HCT116 (cell line): Measurements from ENCODE around the gene SNW1. TPM values are rescaled to one million over a fixed set of nuclear protein-coding genes. Genes with fewer than 3 reads are reported as not detected.

ENCODE experiments used
- ATAC-seq: fragments of 200-7000 bp; cut with Tn5 transposase; 2 replicates; pipeline ENCODE4 v1.9.1; 2020; ENCODE audit warnings: mild to moderate bottlenecking, moderate library complexity
- BruUV-seq: library from RNA; stranded (reverse); fragments of 400-500 nt; replicated peaks from 2 replicates; lab custom pipeline; 2021; lab: Mats Ljungman, UMichigan
- CTCF ChIA-PET: fragments of 300-600 bp; sonication (Branson Sonifier 250); formaldehyde crosslinking; loops from one replicate; lab custom pipeline; 2021; ENCODE audit warnings: antibody characterized with exemption; lab: Charles Lee
- POLR2A ChIA-PET: fragments of 300-600, 350-600 bp; sonication (Branson Sonifier 250); formaldehyde crosslinking; loops from one replicate; lab custom pipeline; 2021; ENCODE audit warnings: antibody characterized with exemption; lab: Charles Lee
- RAD21 ChIA-PET, 2 experiments: fragments of 300-600 bp; sonication (Branson Sonifier 250); formaldehyde crosslinking; loops; one replicate each; lab custom pipeline; 2023; ENCODE audit warnings: low total read pairs in 2 of 2; ENCODE audit not compliant: uncharacterized antibody in 2 of 2, unreplicated experiment in 2 of 2, low non-redundant PET in 1 of 2; lab: Charles Lee
- DNase-seq: peaks from one replicate; pipeline ENCODE4 v3.0.0-alpha.2; 2010; ENCODE audit warnings: low read depth, low spot score
- H2AFZ ChIP-seq: fragments of 200-600 bp; shearing (Covaris generic), sonication (generic); 2 replicates; pipeline ENCODE4 v1.6.1; 2017; ENCODE audit warnings: low read depth, mixed run types, mixed read lengths, antibody characterized with exemption, low read length; ENCODE audit not compliant: poor library complexity, severe bottlenecking
- H3K27ac ChIP-seq: 2 replicates; pipeline ENCODE4 v1.5.1; 2012; ENCODE audit warnings: low read depth, low read length
- H3K27me3 ChIP-seq: fragments of 200-600 bp; sonication (generic); 2 replicates; pipeline ENCODE4 v1.6.1; 2016; ENCODE audit warnings: mixed run types, low read length, mixed read lengths; ENCODE audit not compliant: insufficient read depth
- H3K36me3 ChIP-seq, 2 experiments: fragments of 200-500 bp in 1 of 2; fragments of 200-600 bp in 1 of 2; sonication (Bioruptor generic) in 1 of 2; sonication (generic) in 1 of 2; 2 replicates each; pipeline versions ENCODE4 v1.5.1 to v1.6.1; 2014 to 2016; ENCODE audit warnings: low read length in 2 of 2, inconsistent platforms in 1 of 2, mixed read lengths in 1 of 2, mixed run types in 1 of 2; ENCODE audit not compliant: insufficient read depth in 2 of 2, control insufficient read depth in 1 of 2
- H3K4me1 ChIP-seq, 2 experiments: fragments of 200-600 bp in 1 of 2; sonication (generic) in 1 of 2; 2 replicates each; pipeline versions ENCODE4 v1.5.1 to v1.6.1; 2012 to 2017; ENCODE audit warnings: low read length in 2 of 2, inconsistent platforms in 1 of 2, mild to moderate bottlenecking in 1 of 2, mixed read lengths in 1 of 2, mixed run types in 1 of 2, moderate library complexity in 1 of 2; ENCODE audit not compliant: insufficient read depth in 2 of 2, control insufficient read depth in 1 of 2
- H3K4me2 ChIP-seq: fragments of 200-600 bp; sonication (generic); 2 replicates; pipeline ENCODE4 v1.6.1; 2017; ENCODE audit warnings: mixed run types, low read length, mixed read lengths
- H3K4me3 ChIP-seq, 2 experiments: fragments of 200-600 bp in 1 of 2; sonication (generic) in 1 of 2; replicated peaks in 1 of 2; 2 replicates each; pipeline ENCODE4 v1.5.1; 2011 to 2016; ENCODE audit warnings: low read length in 2 of 2, control low read depth in 1 of 2, low read depth in 1 of 2, mild to moderate bottlenecking in 1 of 2, mixed read lengths in 1 of 2, mixed run types in 1 of 2
- H3K79me2 ChIP-seq: fragments of 200-600 bp; sonication (generic); 2 replicates; pipeline ENCODE4 v1.6.1; 2017; ENCODE audit warnings: mild to moderate bottlenecking, mixed run types, low read length, moderate library complexity, mixed read lengths; ENCODE audit not compliant: insufficient read depth
- H3K9ac ChIP-seq: fragments of 200-600 bp; sonication (generic); 2 replicates; pipeline ENCODE4 v1.6.1; 2016; ENCODE audit warnings: low read length, mixed read lengths
- H3K9me2 ChIP-seq: fragments of 200-600 bp; sonication (generic), shearing (Covaris generic); 2 replicates; pipeline ENCODE4 v1.6.1; 2017; ENCODE audit warnings: mixed run types, mild to moderate bottlenecking, moderate library complexity; ENCODE audit not compliant: insufficient read depth
- H3K9me3 ChIP-seq, 2 experiments: fragments of 200-500 bp in 1 of 2; fragments of 200-600 bp in 1 of 2; sonication (Bioruptor generic) in 1 of 2; sonication (generic) in 1 of 2; 2 replicates each; pipeline ENCODE4 v1.6.1; 2014 to 2017; ENCODE audit warnings: low read length in 2 of 2, mixed read lengths in 2 of 2, inconsistent platforms in 1 of 2, low read depth in 1 of 2, mild to moderate bottlenecking in 1 of 2, mixed run types in 1 of 2, moderate library complexity in 1 of 2; ENCODE audit not compliant: control insufficient read depth in 1 of 2, insufficient read depth in 1 of 2
- H4K20me1 ChIP-seq: fragments of 200-600 bp; sonication (generic), shearing (Covaris generic); 2 replicates; pipeline ENCODE4 v1.6.1; 2017; ENCODE audit warnings: mixed run types, mild to moderate bottlenecking, moderate library complexity; ENCODE audit not compliant: insufficient read depth
- CBX3 ChIP-seq: IDR thresholded peaks from 2 replicates; pipeline ENCODE4 v1.6.1; 2012; ENCODE audit warnings: low read depth
- CEBPB ChIP-seq: IDR thresholded peaks from 2 replicates; pipeline ENCODE4 v1.6.1; 2012; ENCODE audit warnings: low read depth
- EGR1 ChIP-seq: IDR thresholded peaks from 2 replicates; pipeline ENCODE4 v1.6.1; 2012; ENCODE audit warnings: low read depth
- EZH2 ChIP-seq: fragments of 200-600 bp; sonication (generic); IDR thresholded peaks from 2 replicates; pipeline ENCODE4 v1.6.1; 2017; ENCODE audit warnings: antibody characterized with exemption, mixed run types
- EZH2phosphoT487 ChIP-seq: fragments of 200-600 bp; IDR thresholded peaks from 2 replicates; pipeline ENCODE4 v1.6.1; 2018; ENCODE audit warnings: antibody characterized with exemption, borderline replicate concordance
- FOSL1 ChIP-seq: IDR thresholded peaks from 2 replicates; pipeline ENCODE4 v1.6.1; 2012; ENCODE audit warnings: low read depth
- JUND ChIP-seq: IDR thresholded peaks from 2 replicates; pipeline ENCODE4 v1.6.1; 2012
- POLR2A ChIP-seq: IDR thresholded peaks from 2 replicates; pipeline ENCODE4 v1.7.0; 2011; ENCODE audit warnings: borderline replicate concordance; ENCODE audit not compliant: insufficient read depth, insufficient read length; ENCODE audit errors: extremely low read depth
- POLR2AphosphoS5 ChIP-seq: IDR thresholded peaks from 2 replicates; pipeline ENCODE4 v1.6.1; 2011; ENCODE audit warnings: mild to moderate bottlenecking, low read depth, low read length, moderate library complexity
- RAD21 ChIP-seq: IDR thresholded peaks from 2 replicates; pipeline ENCODE4 v1.6.1; 2012; ENCODE audit warnings: low read depth, mild to moderate bottlenecking
- SP1 ChIP-seq: IDR thresholded peaks from 2 replicates; pipeline ENCODE4 v1.6.1; 2012; ENCODE audit warnings: low read depth
- SRF ChIP-seq: IDR thresholded peaks from 2 replicates; pipeline ENCODE4 v1.6.1; 2012; ENCODE audit warnings: low read depth
- YY1 ChIP-seq: IDR thresholded peaks from 2 replicates; pipeline ENCODE4 v1.6.1; 2011; ENCODE audit warnings: low read length, low read depth, moderate library complexity, mild to moderate bottlenecking; ENCODE audit not compliant: insufficient replicate concordance; ENCODE audit errors: extremely low read depth
- ZNF274 ChIP-seq: fragments of 200-500 bp; sonication (Bioruptor generic); IDR thresholded peaks from 2 replicates; pipeline ENCODE4 v1.6.1; 2014; ENCODE audit warnings: mild to moderate bottlenecking, low read depth, low read length, inconsistent platforms
- intact Hi-C: fragments of 100-400 bp; cut with micrococcal nuclease; formaldehyde crosslinking; loops from 2 replicates; pipeline ENCODE4 v1.10.0; 2022
- total RNA-seq: library from RNA; stranded (reverse); gene quantifications from one replicate; pipeline ENCODE4 v1.2.1, GENCODE V29; 2021; ENCODE audit not compliant: unreplicated experiment
- TF ChIP-seq, protein P1 (sequence below): IDR thresholded peaks from 2 replicates; pipeline ENCODE4 v1.6.1; 2012
- TF ChIP-seq, protein P2 (sequence below): IDR thresholded peaks from 2 replicates; pipeline ENCODE4 v1.6.1; 2012
- TF ChIP-seq, protein P3 (sequence below), 3 experiments: fragments of 200-600 bp in 1 of 3; sonication (generic) in 1 of 3; IDR thresholded peaks in 2 of 3; conservative IDR thresholded peaks in 1 of 3; 2 replicates each; pipeline ENCODE4 v1.5.1; 2012 to 2017; ENCODE audit warnings: low read depth in 2 of 3, low read length in 2 of 3, antibody characterized with exemption in 1 of 3, borderline replicate concordance in 1 of 3, control low read depth in 1 of 3, mild to moderate bottlenecking in 1 of 3, mixed read lengths in 1 of 3, mixed run types in 1 of 3, moderate library complexity in 1 of 3; ENCODE audit not compliant: insufficient read depth in 1 of 3

Gene SNW1
- total RNA-seq, 1 experiment from 2014 or later: 102 TPM

DNA sequence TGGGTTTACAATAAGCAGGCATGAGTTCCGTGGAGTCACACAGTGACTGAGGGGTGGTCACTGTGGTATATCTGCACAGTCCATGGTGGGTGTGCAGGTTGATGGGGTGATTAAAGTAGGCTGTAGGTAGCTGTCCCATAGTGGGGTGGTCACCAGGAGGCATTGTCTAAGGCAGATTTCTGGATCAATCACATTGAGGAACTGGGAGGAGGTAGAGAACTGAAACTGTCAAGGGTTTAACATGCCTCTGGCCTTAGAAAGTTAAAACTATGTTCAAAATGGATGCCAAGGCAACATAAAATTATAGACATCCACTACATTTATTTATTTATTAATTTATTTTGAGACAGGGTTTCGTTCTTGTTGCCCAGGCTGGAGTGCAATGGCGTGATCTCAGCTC is 47.3 kb upstream of the SNW1 start:
- DNase-seq (no peak), ATAC-seq (no peak)
- Histone ChIP-seq H3K9me2 (no peaks in the 10 kb centered on the region), H3K4me3 (no peak overlapping the region), H3K27ac (no peak overlapping the region), H3K79me2 (no peaks in the 10 kb centered on the region), H2AFZ (no peak overlapping the region), H3K36me3 (no peaks in the 10 kb centered on the region), H3K4me1 (no peaks in the 10 kb centered on the region), H4K20me1 (no peaks in the 10 kb centered on the region), H3K4me2 (no peak overlapping the region), H3K27me3 (no peaks in the 10 kb centered on the region), H3K9ac (no peak overlapping the region), H3K9me3 (no peaks in the 10 kb centered on the region)
- intact Hi-C loops: no loop called here
- ChIA-PET CTCF (no interaction called here), POLR2A (no interaction called here), RAD21 (no interaction called here)
- TF ChIP-seq JUND (no peak), EGR1 (no peak), CEBPB (no peak), EZH2 (no peak), EZH2phosphoT487 (no peak), ZNF274 (no peak), POLR2AphosphoS5 (no peak), RAD21 (no peak), FOSL1 (no peak), POLR2A (no peak), SRF (no peak), CBX3 (no peak), SP1 (no peak), YY1 (no peak)
- TF ChIP-seq, protein P1, sequence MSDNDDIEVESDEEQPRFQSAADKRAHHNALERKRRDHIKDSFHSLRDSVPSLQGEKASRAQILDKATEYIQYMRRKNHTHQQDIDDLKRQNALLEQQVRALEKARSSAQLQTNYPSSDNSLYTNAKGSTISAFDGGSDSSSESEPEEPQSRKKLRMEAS: no peak
- TF ChIP-seq, protein P2, sequence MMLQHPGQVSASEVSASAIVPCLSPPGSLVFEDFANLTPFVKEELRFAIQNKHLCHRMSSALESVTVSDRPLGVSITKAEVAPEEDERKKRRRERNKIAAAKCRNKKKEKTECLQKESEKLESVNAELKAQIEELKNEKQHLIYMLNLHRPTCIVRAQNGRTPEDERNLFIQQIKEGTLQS: no peak
- TF ChIP-seq, protein P3, sequence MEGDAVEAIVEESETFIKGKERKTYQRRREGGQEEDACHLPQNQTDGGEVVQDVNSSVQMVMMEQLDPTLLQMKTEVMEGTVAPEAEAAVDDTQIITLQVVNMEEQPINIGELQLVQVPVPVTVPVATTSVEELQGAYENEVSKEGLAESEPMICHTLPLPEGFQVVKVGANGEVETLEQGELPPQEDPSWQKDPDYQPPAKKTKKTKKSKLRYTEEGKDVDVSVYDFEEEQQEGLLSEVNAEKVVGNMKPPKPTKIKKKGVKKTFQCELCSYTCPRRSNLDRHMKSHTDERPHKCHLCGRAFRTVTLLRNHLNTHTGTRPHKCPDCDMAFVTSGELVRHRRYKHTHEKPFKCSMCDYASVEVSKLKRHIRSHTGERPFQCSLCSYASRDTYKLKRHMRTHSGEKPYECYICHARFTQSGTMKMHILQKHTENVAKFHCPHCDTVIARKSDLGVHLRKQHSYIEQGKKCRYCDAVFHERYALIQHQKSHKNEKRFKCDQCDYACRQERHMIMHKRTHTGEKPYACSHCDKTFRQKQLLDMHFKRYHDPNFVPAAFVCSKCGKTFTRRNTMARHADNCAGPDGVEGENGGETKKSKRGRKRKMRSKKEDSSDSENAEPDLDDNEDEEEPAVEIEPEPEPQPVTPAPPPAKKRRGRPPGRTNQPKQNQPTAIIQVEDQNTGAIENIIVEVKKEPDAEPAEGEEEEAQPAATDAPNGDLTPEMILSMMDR (IDR thresholded peaks at IDR 0.05 in 2 of 3, conservative IDR thresholded peaks at IDR 0.05 in 1 of 3; ENCODE audit: borderline replicate concordance in 1 of 3, insufficient read depth in 1 of 3, low read depth in 2 of 3, low read length in 2 of 3): no peak
- no TSS peak for BruUV-seq
